ENCODE results near the gene LPCAT1.

LPCAT1 gene

GRCh38 chr5:1415626-1416360 lies 108.0 kb downstream of the LPCAT1 start:
- TF ChIP-seq CTCF (IDR thresholded peaks at IDR 0.05; ENCODE audit: insufficient read depth, low read depth, low read length, missing control alignments): no peak
- no peak overlapping the region for H3K4me3 ChIP-seq (ENCODE audit: low read length)
- no peak for DNase-seq (ENCODE audit: low read depth)

GRCh38 chr5:1415059-1415425 lies 108.7 kb downstream of the LPCAT1 start:
- DNase-seq (ENCODE audit: low read depth): no peak
- TF ChIP-seq CTCF (IDR thresholded peaks at IDR 0.05; ENCODE audit: insufficient read depth, low read depth, low read length, missing control alignments): no peak
- no peak overlapping the region for H3K4me3 ChIP-seq (ENCODE audit: low read length)

- TF ChIP-seq CTCF (IDR thresholded peaks at IDR 0.05; ENCODE audit: insufficient read depth, low read depth, low read length, missing control alignments): no peak
- DNase-seq (ENCODE audit: low read depth): no peak
Measured at GRCh38 chr5:1414311-1415058, 109.3 kb downstream of the LPCAT1 start.

GRCh38 chr5:1413611-1414241 lies 110.0 kb downstream of the LPCAT1 start:
- no peak for DNase-seq (ENCODE audit: low read depth)
- no peak for TF ChIP-seq CTCF (IDR thresholded peaks at IDR 0.05; ENCODE audit: insufficient read depth, low read depth, low read length, missing control alignments)
- no peak overlapping the region for H3K4me3 ChIP-seq (ENCODE audit: low read length)

More at GRCh38 chr5:1414311-1415058, 109.3 kb downstream of the LPCAT1 start:
- H3K4me3 ChIP-seq (ENCODE audit: low read length): no peak overlapping the region

GRCh38 chr5:1413211-1413610 lies 110.5 kb downstream of the LPCAT1 start:
- DNase-seq (ENCODE audit: low read depth): no peak
- no peak for TF ChIP-seq CTCF (IDR thresholded peaks at IDR 0.05; ENCODE audit: insufficient read depth, low read depth, low read length, missing control alignments)
- H3K4me3 ChIP-seq (ENCODE audit: low read length): no peak overlapping the region

GRCh38 chr5:1412621-1413020 lies 111.1 kb downstream of the LPCAT1 start:
- no peak for DNase-seq (ENCODE audit: low read depth)
- no peak overlapping the region for H3K4me3 ChIP-seq (ENCODE audit: low read length)
- TF ChIP-seq CTCF (IDR thresholded peaks at IDR 0.05; ENCODE audit: insufficient read depth, low read depth, low read length, missing control alignments): no peak

All from epithelial cell of esophagus (primary cell).